Measurements from ENCODE around the gene POLG2. TPM values are rescaled to one million over a fixed set of nuclear protein-coding genes. Genes with fewer than 3 reads are reported as not detected.

The POLG2 gene
- total and polyA plus RNA-seq, 9 of the 15 experiments (the other 6 are each of a cell fraction or from before 2014, with no cell fraction given), result 13.4 to 44.8 (median 37.0) TPM

GRCh38 chr17:64506576-64507412 lies 9.9 kb upstream of the POLG2 start, which contains the start of gene CEP95 (continued):
- no peak for TF ChIP-seq E4F1 (CRISPR knock-in tag; IDR thresholded peaks at IDR 0.05; ENCODE audit: borderline replicate concordance)
- TF ChIP-seq CC2D1A (IDR thresholded peaks at IDR 0.05), result peak; percentile 100
- peak; percentile 48 for TF ChIP-seq HMGN3 (IDR thresholded peaks at IDR 0.05; ENCODE audit: borderline replicate concordance, extremely low read depth, insufficient read length, low read depth, low read length)
- no peak for TF ChIP-seq NFIX (CRISPR knock-in tag; IDR thresholded peaks at IDR 0.05; ENCODE audit: low read depth)
- TF ChIP-seq ZBTB5 (IDR thresholded peaks at IDR 0.05), result peak; percentile 99
- TF ChIP-seq ZNF24 (IDR thresholded peaks at IDR 0.05), result 0 out of 2 replicates have a peak, but pooled peaks have one; percentile 5
- TF ChIP-seq ZBTB2 (IDR thresholded peaks at IDR 0.05), result peak; percentile 54; the same call in 1 of the 2 replicates
- no peak for TF ChIP-seq SNAPC5 (CRISPR knock-in tag; IDR thresholded peaks at IDR 0.05)
- TF ChIP-seq MCM5 (IDR thresholded peaks at IDR 0.05; ENCODE audit: low read depth), result no peak
- TF ChIP-seq BCL6 (CRISPR knock-in tag; IDR thresholded peaks at IDR 0.05), result no peak
- no peak; the same call in 1 of the 2 replicates for TF ChIP-seq CBFB (CRISPR knock-in tag; IDR thresholded peaks at IDR 0.05)
- peak; percentile 93 for TF ChIP-seq GABPB1 (CRISPR knock-in tag; IDR thresholded peaks at IDR 0.05)
- TF ChIP-seq, protein P1, sequence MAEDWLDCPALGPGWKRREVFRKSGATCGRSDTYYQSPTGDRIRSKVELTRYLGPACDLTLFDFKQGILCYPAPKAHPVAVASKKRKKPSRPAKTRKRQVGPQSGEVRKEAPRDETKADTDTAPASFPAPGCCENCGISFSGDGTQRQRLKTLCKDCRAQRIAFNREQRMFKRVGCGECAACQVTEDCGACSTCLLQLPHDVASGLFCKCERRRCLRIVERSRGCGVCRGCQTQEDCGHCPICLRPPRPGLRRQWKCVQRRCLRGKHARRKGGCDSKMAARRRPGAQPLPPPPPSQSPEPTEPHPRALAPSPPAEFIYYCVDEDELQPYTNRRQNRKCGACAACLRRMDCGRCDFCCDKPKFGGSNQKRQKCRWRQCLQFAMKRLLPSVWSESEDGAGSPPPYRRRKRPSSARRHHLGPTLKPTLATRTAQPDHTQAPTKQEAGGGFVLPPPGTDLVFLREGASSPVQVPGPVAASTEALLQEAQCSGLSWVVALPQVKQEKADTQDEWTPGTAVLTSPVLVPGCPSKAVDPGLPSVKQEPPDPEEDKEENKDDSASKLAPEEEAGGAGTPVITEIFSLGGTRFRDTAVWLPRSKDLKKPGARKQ (CRISPR knock-in tag; IDR thresholded peaks at IDR 0.05), result no peak
- TF ChIP-seq ZNF140 (CRISPR knock-in tag; IDR thresholded peaks at IDR 0.05), result no peak
- no peak for TF ChIP-seq ZNF785 (CRISPR knock-in tag; IDR thresholded peaks at IDR 0.05)
- no peak for TF ChIP-seq RNF219 (CRISPR knock-in tag; IDR thresholded peaks at IDR 0.05)
- peak; percentile 97 for TF ChIP-seq ETV5 (CRISPR knock-in tag; IDR thresholded peaks at IDR 0.05; ENCODE audit: low read depth)
- no peak for TF ChIP-seq POLR2AphosphoS2 (IDR thresholded peaks at IDR 0.05; ENCODE audit: low read length)
